ENCODE measurements around the gene IDE.

GRCh38 chr10:92575961-92576360, 2.1 kb upstream of the IDE start:
- TF ChIP-seq EZH2 (IDR thresholded peaks at IDR 0.05; ENCODE audit: borderline replicate concordance, low read depth, low read length, severe bottlenecking), result no peak
- no peak for TF ChIP-seq POLR2A (IDR thresholded peaks at IDR 0.05; ENCODE audit: low read depth, low read length)
- no peak for TF ChIP-seq CTCF (IDR thresholded peaks at IDR 0.05; ENCODE audit: extremely low read depth in 1 of 2, insufficient read depth in 1 of 2, low read depth in 1 of 2, low read length in 2 of 2)
- no peak for TF ChIP-seq MAX (IDR thresholded peaks at IDR 0.05; ENCODE audit: insufficient read depth, insufficient read length)
- TF ChIP-seq POLR2AphosphoS5 (IDR thresholded peaks at IDR 0.05; ENCODE audit: insufficient read depth, low read depth, low read length), result no peak
- no peak for TF ChIP-seq FOS (IDR thresholded peaks at IDR 0.05; ENCODE audit: borderline replicate concordance, insufficient read depth, low read length)
